ENCODE results near the gene ERLIN1. TPM values are rescaled to one million over a fixed set of nuclear protein-coding genes. Genes with fewer than 3 reads are reported as not detected.

ERLIN1 gene
- total RNA-seq, 1 donor from 2014 or later = 17.2 TPM

GRCh38 chr10:100162696-100163095, 23.1 kb downstream of the ERLIN1 start:
- TF ChIP-seq, protein P1, sequence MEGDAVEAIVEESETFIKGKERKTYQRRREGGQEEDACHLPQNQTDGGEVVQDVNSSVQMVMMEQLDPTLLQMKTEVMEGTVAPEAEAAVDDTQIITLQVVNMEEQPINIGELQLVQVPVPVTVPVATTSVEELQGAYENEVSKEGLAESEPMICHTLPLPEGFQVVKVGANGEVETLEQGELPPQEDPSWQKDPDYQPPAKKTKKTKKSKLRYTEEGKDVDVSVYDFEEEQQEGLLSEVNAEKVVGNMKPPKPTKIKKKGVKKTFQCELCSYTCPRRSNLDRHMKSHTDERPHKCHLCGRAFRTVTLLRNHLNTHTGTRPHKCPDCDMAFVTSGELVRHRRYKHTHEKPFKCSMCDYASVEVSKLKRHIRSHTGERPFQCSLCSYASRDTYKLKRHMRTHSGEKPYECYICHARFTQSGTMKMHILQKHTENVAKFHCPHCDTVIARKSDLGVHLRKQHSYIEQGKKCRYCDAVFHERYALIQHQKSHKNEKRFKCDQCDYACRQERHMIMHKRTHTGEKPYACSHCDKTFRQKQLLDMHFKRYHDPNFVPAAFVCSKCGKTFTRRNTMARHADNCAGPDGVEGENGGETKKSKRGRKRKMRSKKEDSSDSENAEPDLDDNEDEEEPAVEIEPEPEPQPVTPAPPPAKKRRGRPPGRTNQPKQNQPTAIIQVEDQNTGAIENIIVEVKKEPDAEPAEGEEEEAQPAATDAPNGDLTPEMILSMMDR (conservative IDR thresholded peaks at IDR 0.05; ENCODE audit: low read depth, low read length) = no peak
- no peak for DNase-seq (ENCODE audit: low read depth)
- no peak overlapping the region for H3K4me3 ChIP-seq (ENCODE audit: low read depth, low read length)

DNA sequence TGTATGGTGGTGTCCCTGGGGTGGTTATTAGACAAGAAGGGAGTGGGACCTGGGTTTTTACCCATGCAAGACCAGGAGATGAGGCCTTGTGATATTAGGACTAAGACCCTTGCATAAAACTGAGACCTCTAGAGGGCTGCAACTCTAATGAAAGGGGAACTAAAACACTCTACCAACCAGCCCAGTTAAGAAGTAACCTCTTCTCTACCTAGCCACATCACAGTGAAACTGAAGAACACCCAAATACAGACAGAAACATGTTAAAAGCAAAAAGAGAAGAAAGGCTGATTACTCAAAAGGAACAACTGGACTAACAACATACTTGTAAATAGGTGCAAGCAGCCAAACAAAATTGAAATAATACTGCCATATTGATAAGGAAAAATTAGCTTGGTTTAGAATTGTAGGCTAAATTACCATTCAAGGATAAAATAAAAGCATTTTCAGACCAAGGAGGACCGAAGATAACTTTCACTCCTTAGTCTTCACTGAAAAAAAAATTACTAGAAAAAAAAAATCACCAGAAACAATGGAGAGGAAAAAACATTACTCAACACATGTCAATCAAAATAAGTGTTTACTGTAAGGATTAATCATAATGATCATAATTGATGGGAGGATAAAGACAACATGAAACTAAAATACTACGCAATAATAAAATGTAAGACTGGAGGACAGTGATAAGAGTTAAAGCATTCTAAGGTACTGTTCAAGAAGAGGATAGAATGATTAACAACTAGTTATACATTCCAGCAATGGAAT, 27.6 kb downstream of the ERLIN1 start:
- TF ChIP-seq, protein P1 (conservative IDR thresholded peaks at IDR 0.05; ENCODE audit: low read depth, low read length) = no peak
- no peak for DNase-seq (ENCODE audit: low read depth)
- no peak overlapping the region for H3K4me3 ChIP-seq (ENCODE audit: low read depth, low read length)

- no peak for DNase-seq (ENCODE audit: low read depth)
- no peak overlapping the region for H3K4me3 ChIP-seq (ENCODE audit: low read depth, low read length)
- TF ChIP-seq, protein P1 (conservative IDR thresholded peaks at IDR 0.05; ENCODE audit: low read depth, low read length) = no peak
Observed at GRCh38 chr10:100157156-100157555, 28.7 kb downstream of the ERLIN1 start.

- TF ChIP-seq, protein P1 (conservative IDR thresholded peaks at IDR 0.05; ENCODE audit: low read depth, low read length) = no peak
- no peak overlapping the region for H3K4me3 ChIP-seq (ENCODE audit: low read depth, low read length)
- DNase-seq (ENCODE audit: low read depth) = no peak
Observed at GRCh38 chr10:100155936-100156335, 29.9 kb downstream of the ERLIN1 start.

DNA sequence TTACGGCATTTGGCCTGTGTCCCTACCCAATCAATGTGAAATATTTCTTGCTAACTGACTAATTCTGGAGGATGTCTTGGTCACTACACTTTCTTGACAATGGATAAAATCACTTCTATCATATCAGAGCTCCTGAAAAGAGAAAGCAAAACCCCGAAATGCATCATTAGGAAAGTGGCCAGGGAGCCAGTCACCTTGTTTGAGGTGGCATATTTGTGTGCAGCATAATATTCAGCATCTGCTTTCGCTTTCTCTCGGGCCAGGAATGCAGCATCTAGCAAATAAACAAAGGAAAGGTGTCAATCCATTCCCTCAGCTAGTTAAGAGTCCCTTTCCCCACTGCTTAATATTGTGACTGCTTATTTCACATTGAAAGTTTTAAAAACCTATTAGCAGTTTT, 31.2 kb downstream of the ERLIN1 start:
- H3K4me3 ChIP-seq (ENCODE audit: low read depth, low read length) = no peak overlapping the region
- TF ChIP-seq, protein P1 (conservative IDR thresholded peaks at IDR 0.05; ENCODE audit: low read depth, low read length) = no peak
- DNase-seq (ENCODE audit: low read depth) = no peak

- H3K4me3 ChIP-seq (ENCODE audit: low read depth, low read length) = no peak overlapping the region
- no peak for DNase-seq (ENCODE audit: low read depth)
- TF ChIP-seq, protein P1 (conservative IDR thresholded peaks at IDR 0.05; ENCODE audit: low read depth, low read length) = no peak
Observed at GRCh38 chr10:100153239-100153825, 32.5 kb downstream of the ERLIN1 start.
